GM23248 (cell line): ENCODE data around the gene ATP13A1. TPM values are rescaled to one million over a fixed set of nuclear protein-coding genes. Genes with fewer than 3 reads are reported as not detected.

Experiments
- DNase-seq: peaks from one replicate; pipeline ENCODE4 v3.0.0-alpha.2; 2015
- H2AFZ ChIP-seq: fragments of 200-600 bp; sonication (generic); 2 replicates; pipeline ENCODE4 v1.6.1; 2016; ENCODE audit warnings: antibody characterized with exemption
- H3F3A ChIP-seq: fragments of 200-600 bp; sonication (generic); 2 replicates; pipeline ENCODE4 v1.6.1; 2016; ENCODE audit warnings: mild to moderate bottlenecking, antibody characterized with exemption, mixed run types; ENCODE audit not compliant: insufficient read depth
- H3K27ac ChIP-seq: fragments of 200-600 bp; sonication (generic); 2 replicates; pipeline ENCODE4 v1.5.1; 2016; ENCODE audit warnings: mild to moderate bottlenecking
- H3K27me3 ChIP-seq: fragments of 200-600 bp; sonication (generic); replicated peaks from 2 replicates; pipeline ENCODE4 v1.6.1; 2016; ENCODE audit warnings: mild to moderate bottlenecking; ENCODE audit not compliant: insufficient read depth
- H3K36me3 ChIP-seq: fragments of 200-600 bp; sonication (generic); 2 replicates; pipeline ENCODE4 v1.6.1; 2016; ENCODE audit warnings: low read depth, mild to moderate bottlenecking
- H3K4me1 ChIP-seq: fragments of 200-600 bp; sonication (generic); 2 replicates; pipeline ENCODE4 v1.6.1; 2016; ENCODE audit warnings: mild to moderate bottlenecking; ENCODE audit not compliant: insufficient read depth
- H3K4me2 ChIP-seq: fragments of 200-600 bp; sonication (generic); one replicate; pipeline ENCODE4 v1.6.1; 2016; ENCODE audit warnings: mild to moderate bottlenecking; ENCODE audit not compliant: unreplicated experiment
- H3K4me3 ChIP-seq: fragments of 200-600 bp; sonication (generic); 2 replicates; pipeline ENCODE4 v1.5.1; 2016; ENCODE audit warnings: mild to moderate bottlenecking
- H3K79me2 ChIP-seq: fragments of 200-600 bp; sonication (generic); 2 replicates; pipeline ENCODE4 v1.6.1; 2016; ENCODE audit warnings: mild to moderate bottlenecking; ENCODE audit not compliant: insufficient read depth
- H3K9ac ChIP-seq: fragments of 200-600 bp; sonication (generic); 2 replicates; pipeline ENCODE4 v1.6.1; 2016; ENCODE audit warnings: mild to moderate bottlenecking
- H3K9me2 ChIP-seq: fragments of 200-600 bp; sonication (generic); 2 replicates; pipeline ENCODE4 v1.6.1; 2016; ENCODE audit warnings: mixed run types, mild to moderate bottlenecking, moderate library complexity; ENCODE audit not compliant: insufficient read depth
- H3K9me3 ChIP-seq: fragments of 200-600 bp; sonication (generic); one replicate; pipeline ENCODE4 v1.6.1; 2017; ENCODE audit warnings: low read depth
- H4K20me1 ChIP-seq: fragments of 200-600 bp; sonication (generic); 2 replicates; pipeline ENCODE4 v1.6.0; 2016; ENCODE audit not compliant: insufficient read depth
- EZH2 ChIP-seq: fragments of 200-600 bp; sonication (generic); IDR thresholded peaks from 2 replicates; pipeline ENCODE4 v1.6.1; 2018; ENCODE audit warnings: antibody characterized with exemption, mild to moderate bottlenecking; ENCODE audit not compliant: insufficient read depth, poor library complexity, severe bottlenecking
- EZH2phosphoT487 ChIP-seq: fragments of 200-600 bp; sonication (generic); IDR thresholded peaks from 2 replicates; pipeline ENCODE4 v1.6.1; 2018; ENCODE audit warnings: antibody characterized with exemption, moderate library complexity, mild to moderate bottlenecking, low read depth; ENCODE audit not compliant: insufficient read depth
- WGBS, 2 experiments: methylation state at CpG; one replicate each; pipeline ENCODE4 v1.1.6; 2015 to 2017; ENCODE audit warnings: low lambda C conversion rate in 2 of 2, low coverage in 1 of 2; ENCODE audit errors: missing lambda C conversion rate in 2 of 2; 5-methylcytosine and 5-hydroxymethylcytosine counted together
- in situ Hi-C: fragments of 300-500 bp; cut with MboI; formaldehyde crosslinking; loops from 2 replicates; pipeline ENCODE4 v1.15.0; 2020
- polyA plus RNA-seq: library from polyadenylated mRNA; unstranded; fragments of >200 nt; fragmentation: Nextera tagmentation; extraction: Ambion mirVana; gene quantifications from 2 replicates; pipeline ENCODE4 v1.2.1, GENCODE V29; 2016
- total RNA-seq: library from RNA; depleted of rRNA; stranded (reverse); fragments of >200 nt; shearing (Covaris generic); gene quantifications from 2 replicates; pipeline ENCODE4 v1.2.3, GENCODE V29; 2014

ATP13A1 gene
- total and polyA plus RNA-seq, 2 experiments from 2014 or later: 42.3 to 101 TPM

- in situ Hi-C loops: no loop called here
- Histone ChIP-seq H3K79me2 (peaks cover 40% of the 10 kb centered on the region), H3K9me3 (no peaks in the 10 kb centered on the region), H3K4me3 (peak overlapping the region; percentile 88), H3K27ac (peak overlapping the region; percentile 81), H3K4me1 (peaks cover 16% of the 10 kb centered on the region; the same call in 1 of the 2 replicates), H3F3A (no peaks in the 10 kb centered on the region), H2AFZ (peak overlapping the region; percentile 75), H4K20me1 (no peaks in the 10 kb centered on the region), H3K27me3 (no peaks in the 10 kb centered on the region), H3K9ac (peak overlapping the region; percentile 90), H3K4me2 (peak overlapping the region; percentile 95), H3K9me2 (no peaks in the 10 kb centered on the region), H3K36me3 (no peaks in the 10 kb centered on the region)
- WGBS, 2 experiments: 2 to 6% methylated on average over 17 of the region's 17 CpGs
- TF ChIP-seq EZH2phosphoT487 (no peak), EZH2 (no peak)
- DNase-seq: peak; percentile 66
These were observed 613 bp downstream of the ATP13A1 start for GRCh38 chr19:19662871-19663255.

- 82 to 85% methylated on average over 8 of the region's 8 CpGs for WGBS, 2 experiments
- Histone ChIP-seq H2AFZ (no peak overlapping the region), H3K4me2 (peak overlapping the region; percentile 95), H3K9me3 (no peaks in the 10 kb centered on the region), H3K27me3 (no peaks in the 10 kb centered on the region), H3K36me3 (no peaks in the 10 kb centered on the region), H3K27ac (no peak overlapping the region), H3K4me3 (peak overlapping the region; percentile 88), H3K9me2 (no peaks in the 10 kb centered on the region), H3F3A (no peaks in the 10 kb centered on the region), H3K9ac (peak overlapping the region; percentile 90), H3K4me1 (peaks cover 16% of the 10 kb centered on the region; the same call in 1 of the 2 replicates), H3K79me2 (peaks cover 40% of the 10 kb centered on the region), H4K20me1 (no peaks in the 10 kb centered on the region)
- TF ChIP-seq EZH2phosphoT487 (no peak), EZH2 (no peak)
- in situ Hi-C loops: no loop called here
- DNase-seq: no peak
These were observed 1.1 kb downstream of the ATP13A1 start for GRCh38 chr19:19662344-19662743.

GRCh38 chr19:19661675-19662251 is 1.7 kb downstream of the ATP13A1 start:
- Histone ChIP-seq H3K27ac (no peak overlapping the region), H3K9me2 (no peaks in the 10 kb centered on the region), H3F3A (no peaks in the 10 kb centered on the region), H3K4me3 (peak overlapping the region; percentile 88), H3K79me2 (peaks cover 40% of the 10 kb centered on the region), H3K9me3 (no peaks in the 10 kb centered on the region), H3K27me3 (no peaks in the 10 kb centered on the region), H3K4me1 (peaks cover 16% of the 10 kb centered on the region; the same call in 1 of the 2 replicates), H4K20me1 (no peaks in the 10 kb centered on the region), H3K9ac (0 out of 2 replicates have a peak overlapping the region, but pooled peaks have one; percentile 90), H3K4me2 (peak overlapping the region; percentile 95), H3K36me3 (no peaks in the 10 kb centered on the region), H2AFZ (no peak overlapping the region)
- WGBS, 2 experiments: 72 to 73% methylated on average over 18 of the region's 18 CpGs
- peak; percentile 12 for DNase-seq
- in situ Hi-C loops: no loop called here
- TF ChIP-seq EZH2 (no peak), EZH2phosphoT487 (no peak)

GRCh38 chr19:19661141-19661674 is 2.3 kb downstream of the ATP13A1 start:
- no peaks in the 10 kb centered on the region for H3K27me3 ChIP-seq
- no peak for DNase-seq
- WGBS, 2 experiments: 70 to 77% methylated on average over 10 of the region's 10 CpGs
- no peak overlapping the region for H3K4me2 ChIP-seq
- peak overlapping the region; percentile 88; the same call in 1 of the 2 replicates for H3K4me3 ChIP-seq
- no peaks in the 10 kb centered on the region for H4K20me1 ChIP-seq
- no peak overlapping the region for H2AFZ ChIP-seq
- no peaks in the 10 kb centered on the region for H3K36me3 ChIP-seq
- H3K79me2 ChIP-seq: peaks cover 40% of the 10 kb centered on the region
- in situ Hi-C loops: no loop called here
- H3K9me3 ChIP-seq: no peaks in the 10 kb centered on the region
- H3K4me1 ChIP-seq: peaks cover 16% of the 10 kb centered on the region; the same call in 1 of the 2 replicates
- H3F3A ChIP-seq: no peaks in the 10 kb centered on the region
- H3K9ac ChIP-seq: 0 out of 2 replicates have a peak overlapping the region, but pooled peaks have one; percentile 4
- TF ChIP-seq EZH2phosphoT487 (no peak), EZH2 (no peak)
- no peaks in the 10 kb centered on the region for H3K9me2 ChIP-seq
- no peak overlapping the region for H3K27ac ChIP-seq
